H1 (cell line): Measurements from ENCODE around the gene ASB16. TPM values are rescaled to one million over a fixed set of nuclear protein-coding genes. Genes with fewer than 3 reads are reported as not detected.

Experiments
- CTCF ChIA-PET: fragments of 300-600 bp; sonication (Branson Sonifier 250); formaldehyde crosslinking; loops from one replicate; lab custom pipeline; 2021; ENCODE audit not compliant: partially characterized antibody; lab: Charles Lee
- POLR2A ChIA-PET: fragments of 300-600 bp; sonication (Branson Sonifier 250); formaldehyde crosslinking; loops from one replicate; lab custom pipeline; 2021; ENCODE audit warnings: inconsistent platforms; ENCODE audit not compliant: partially characterized antibody; lab: Charles Lee
- DNase-seq, 2 experiments: peaks; one replicate each; pipeline versions ENCODE4 v3.0.0 to v3.0.0-alpha.2; 2010 to 2022; ENCODE audit warnings: low spot score in 2 of 2, low read depth in 1 of 2, mixed read lengths in 1 of 2
- FAIRE-seq: peaks from 2 replicates; lab custom pipeline; 2011; peaks lifted over from hg19 to GRCh38; lab: Jason Lieb, UNC
- H2AFZ ChIP-seq: 2 replicates; pipeline ENCODE4 v1.8.1; 2012; ENCODE audit warnings: low read length, inconsistent platforms
- H2AK5ac ChIP-seq: 2 replicates; pipeline ENCODE4 v1.6.1; 2013; ENCODE audit warnings: low read depth, low read length
- H2BK120ac ChIP-seq: replicated peaks from 2 replicates; pipeline ENCODE3; 2013; ENCODE audit warnings: low read depth, low read length, inconsistent platforms
- H2BK12ac ChIP-seq: 2 replicates; pipeline ENCODE4 v1.6.1; 2013; ENCODE audit warnings: low read depth, low read length
- H2BK15ac ChIP-seq: 2 replicates; pipeline ENCODE4 v1.6.1; 2013; ENCODE audit warnings: low read length
- H2BK20ac ChIP-seq: 2 replicates; pipeline ENCODE4 v1.6.1; 2013; ENCODE audit warnings: low read length
- H2BK5ac ChIP-seq: 2 replicates; pipeline ENCODE4 v1.6.1; 2013; ENCODE audit warnings: low read depth, low read length
- H3K14ac ChIP-seq: 2 replicates; pipeline ENCODE4 v1.6.1; 2013; ENCODE audit warnings: inconsistent platforms; ENCODE audit not compliant: insufficient read length
- H3K18ac ChIP-seq: 2 replicates; pipeline ENCODE4 v1.6.1; 2013; ENCODE audit warnings: low read length; ENCODE audit errors: extremely low read depth
- H3K23ac ChIP-seq: 2 replicates; pipeline ENCODE4 v1.6.1; 2013; ENCODE audit warnings: inconsistent platforms; ENCODE audit not compliant: insufficient read length
- H3K23me2 ChIP-seq: 2 replicates; pipeline ENCODE4 v1.6.1; 2013; ENCODE audit warnings: low read depth, low read length
- H3K27ac ChIP-seq: 2 replicates; pipeline ENCODE4 v1.6.1; 2011; ENCODE audit warnings: low read depth, low read length, inconsistent platforms
- H3K27me3 ChIP-seq, 4 experiments: replicated peaks in 1 of 4; 1 replicate in 1 of 4; 2 replicates in 3 of 4; pipeline versions ENCODE4 v1.6.1 to v1.8.1; 2011 to 2013; ENCODE audit warnings: low read length in 3 of 4, mild to moderate bottlenecking in 3 of 4, inconsistent platforms in 2 of 4, mixed read lengths in 2 of 4, moderate library complexity in 1 of 4; ENCODE audit not compliant: control insufficient read depth in 3 of 4, insufficient read depth in 3 of 4; ENCODE audit errors: extremely low read depth in 1 of 4
- H3K36me3 ChIP-seq, 4 experiments: 2 replicates each; pipeline versions ENCODE4 v1.6.1 to v1.8.1; 2011 to 2013; ENCODE audit warnings: mild to moderate bottlenecking in 4 of 4, low read length in 3 of 4, moderate library complexity in 2 of 4, control low read depth in 1 of 4, inconsistent platforms in 1 of 4; ENCODE audit not compliant: insufficient read depth in 4 of 4, control insufficient read depth in 2 of 4
- H3K4ac ChIP-seq: replicated peaks from 2 replicates; pipeline ENCODE3; 2013; ENCODE audit warnings: low read length, low read depth, mixed read lengths, inconsistent platforms; ENCODE audit not compliant: insufficient read length
- H3K4me1 ChIP-seq, 4 experiments: replicated peaks in 1 of 4; 1 replicate in 1 of 4; 2 replicates in 3 of 4; pipeline versions ENCODE4 v1.6.1 to v1.8.1; 2011 to 2013; ENCODE audit warnings: low read length in 3 of 4, inconsistent platforms in 2 of 4, mixed read lengths in 1 of 4; ENCODE audit not compliant: insufficient read depth in 4 of 4, control insufficient read depth in 3 of 4
- H3K4me2 ChIP-seq, 2 experiments: 2 replicates each; pipeline versions ENCODE4 v1.6.1 to v1.8.1; 2011 to 2013; ENCODE audit warnings: low read depth in 2 of 2, low read length in 2 of 2, control low read depth in 1 of 2, inconsistent platforms in 1 of 2, mild to moderate bottlenecking in 1 of 2; ENCODE audit not compliant: insufficient read depth in 1 of 2
- H3K4me3 ChIP-seq, 4 experiments: fragments of 200-600, 300-600 bp in 1 of 4; sonication (generic), shearing (Covaris generic), sonication (Bioruptor Twin) in 1 of 4; 2 replicates each; pipeline versions ENCODE4 v1.5.1 to v1.8.1; 2011 to 2016; ENCODE audit warnings: low read length in 4 of 4, low read depth in 3 of 4, control low read depth in 2 of 4, inconsistent platforms in 2 of 4, mild to moderate bottlenecking in 2 of 4, mixed read lengths in 1 of 4, moderate library complexity in 1 of 4; ENCODE audit not compliant: insufficient read depth in 2 of 4; ENCODE audit errors: extremely low read depth in 1 of 4
- H3K56ac ChIP-seq: replicated peaks from 2 replicates; pipeline ENCODE3; 2013; ENCODE audit warnings: low read depth, mild to moderate bottlenecking, mixed read lengths, low read length, inconsistent platforms; ENCODE audit not compliant: insufficient read length
- H3K79me1 ChIP-seq: 2 replicates; pipeline ENCODE4 v1.6.1; 2013; ENCODE audit warnings: low read depth, low read length, control low read depth
- H3K79me2 ChIP-seq, 2 experiments: 2 replicates each; pipeline versions ENCODE4 v1.6.1 to v1.8.1; 2012 to 2013; ENCODE audit warnings: low read length in 2 of 2, mild to moderate bottlenecking in 2 of 2, inconsistent platforms in 1 of 2; ENCODE audit not compliant: insufficient read depth in 2 of 2, control insufficient read depth in 1 of 2
- H3K9ac ChIP-seq, 4 experiments: replicated peaks in 1 of 4; 1 replicate in 1 of 4; 2 replicates in 3 of 4; pipeline versions ENCODE4 v1.6.1 to v1.8.1; 2011 to 2013; ENCODE audit warnings: low read depth in 3 of 4, low read length in 3 of 4, control low read depth in 2 of 4, mild to moderate bottlenecking in 2 of 4, moderate library complexity in 2 of 4, inconsistent platforms in 1 of 4; ENCODE audit errors: extremely low read depth in 1 of 4
- H3K9me3 ChIP-seq, 2 experiments: 2 replicates each; pipeline versions ENCODE4 v1.6.1 to v1.8.1; 2012 to 2013; ENCODE audit warnings: mild to moderate bottlenecking in 2 of 2, moderate library complexity in 2 of 2, control low read depth in 1 of 2, inconsistent platforms in 1 of 2, low read depth in 1 of 2, low read length in 1 of 2, mixed read lengths in 1 of 2; ENCODE audit not compliant: insufficient read depth in 2 of 2
- H4K20me1 ChIP-seq, 2 experiments: replicated peaks in 1 of 2; 2 replicates each; pipeline versions ENCODE3 to v1.8.1; 2011 to 2013; ENCODE audit warnings: inconsistent platforms in 2 of 2, low read length in 2 of 2, mild to moderate bottlenecking in 1 of 2; ENCODE audit not compliant: insufficient read depth in 2 of 2, control insufficient read depth in 1 of 2
- H4K5ac ChIP-seq: 2 replicates; pipeline ENCODE4 v1.6.1; 2013; ENCODE audit warnings: low read length, low read depth, mixed read lengths, inconsistent platforms; ENCODE audit not compliant: insufficient read length
- H4K8ac ChIP-seq: 2 replicates; pipeline ENCODE4 v1.8.0; 2013; ENCODE audit warnings: mild to moderate bottlenecking, moderate library complexity, low read length, inconsistent platforms; ENCODE audit not compliant: insufficient read depth; ENCODE audit errors: extremely low read depth
- H4K91ac ChIP-seq: replicated peaks from 2 replicates; pipeline ENCODE3; 2013; ENCODE audit warnings: low read length, mixed read lengths, inconsistent platforms; ENCODE audit not compliant: insufficient read length
- ASH2L ChIP-seq: fragments of 200-600, 300-600 bp; sonication (generic); IDR thresholded peaks from one replicate; pipeline ENCODE4 v1.7.1; 2017; ENCODE audit warnings: low read length
- BACH1 ChIP-seq: IDR thresholded peaks from 2 replicates; pipeline ENCODE4 v1.6.1; 2012; ENCODE audit warnings: low read length, improper control_type of control experiment
- CBX5 ChIP-seq: fragments of 300-800, 300-1000 bp; sonication (generic); IDR thresholded peaks from 2 replicates; pipeline ENCODE4 v1.7.1; 2016; ENCODE audit warnings: antibody characterized with exemption, low read length, low read depth
- CEBPB ChIP-seq: IDR thresholded peaks from 2 replicates; pipeline ENCODE4 v1.6.1; 2012; ENCODE audit warnings: low read depth, low read length
- CHD2 ChIP-seq: IDR thresholded peaks from 2 replicates; pipeline ENCODE4 v1.6.1; 2012; ENCODE audit warnings: low read length, improper control_type of control experiment
- CTCF ChIP-seq, 3 experiments: IDR thresholded peaks; 1 replicate in 2 of 3; 2 replicates in 1 of 3; pipeline versions ENCODE4 v1.5.1 to v1.6.1; 2011; ENCODE audit warnings: low read length in 3 of 3, mild to moderate bottlenecking in 3 of 3, inconsistent platforms in 2 of 3, low read depth in 1 of 3, moderate library complexity in 1 of 3; ENCODE audit not compliant: insufficient read depth in 1 of 3; ENCODE audit errors: control extremely low read depth in 1 of 3
- EP300 ChIP-seq, 2 experiments: IDR thresholded peaks; 1 replicate in 1 of 2; 2 replicates in 1 of 2; pipeline ENCODE4 v1.6.1; 2011 to 2012; ENCODE audit warnings: low read depth in 2 of 2, low read length in 2 of 2, mild to moderate bottlenecking in 2 of 2, borderline replicate concordance in 1 of 2, inconsistent platforms in 1 of 2, moderate library complexity in 1 of 2
- FOSL1 ChIP-seq: IDR thresholded peaks from 2 replicates; pipeline ENCODE4 v1.6.1; 2011; ENCODE audit warnings: mild to moderate bottlenecking, low read depth, low read length, moderate library complexity; ENCODE audit not compliant: insufficient read depth
- RBBP5 ChIP-seq: IDR thresholded peaks from 2 replicates; pipeline ENCODE4 v1.7.1; 2012; ENCODE audit warnings: low read depth, mild to moderate bottlenecking, inconsistent platforms, low read length, moderate library complexity, borderline replicate concordance
- TAF7 ChIP-seq: optimal IDR thresholded peaks from 2 replicates; pipeline ENCODE3; 2011; ENCODE audit warnings: low read depth, mild to moderate bottlenecking, inconsistent platforms, low read length, moderate library complexity, borderline replicate concordance
- TCF12 ChIP-seq: IDR thresholded peaks from 2 replicates; pipeline ENCODE4 v1.6.1; 2011; ENCODE audit warnings: low read depth, mild to moderate bottlenecking, low read length
- WGBS, 2 experiments: shearing (Covaris generic) in 1 of 2; methylation state at CpG; one replicate each; pipeline versions ENCODE4 v1.1.6 to v1.1.7; 2013 to 2015; ENCODE audit warnings: low lambda C conversion rate in 2 of 2, mixed read lengths in 2 of 2, inconsistent platforms in 1 of 2, low coverage in 1 of 2, missing lambda C conversion rate in 1 of 2; ENCODE audit not compliant: insufficient replicate concordance in 2 of 2, insufficient coverage in 1 of 2, insufficient read length in 1 of 2; ENCODE audit errors: extremely low coverage in 1 of 2, missing lambda C conversion rate in 1 of 2; 5-methylcytosine and 5-hydroxymethylcytosine counted together
- polyA plus RNA-seq, 7 experiments: library from polyadenylated mRNA; depleted of rRNA in 3 of 7; stranded (reverse) in 5 of 7; unstranded in 2 of 7; fragments of >200 nt in 5 of 7; fragments of 200-250 nt in 2 of 7; gene quantifications; 1 replicate in 5 of 7; 2 replicates in 1 of 7; 4 replicates in 1 of 7; pipeline versions ENCODE4 v1.2.1 to v1.2.3, GENCODE V29; 2011 to 2013; ENCODE audit warnings: missing spikeins in 2 of 7, mixed read lengths in 2 of 7
- total RNA-seq: library from RNA; stranded (reverse); fragmentation: NEBNext Ultra II Directional; extraction: Animal tissue kit (Norgen Biotek cat#: 25700); gene quantifications from 2 replicates; pipeline ENCODE4 v1.2.1, GENCODE V29; 2021

The ASB16 gene
- total and polyA plus RNA-seq, 2 of the 8 experiments (the other 6 are each of a cell fraction or from before 2014, with no cell fraction given), result 0.05 TPM; not detected in 1

GRCh38 chr17:44174427-44174826 lies 3.9 kb downstream of the ASB16 start:
- ChIA-PET CTCF (interaction anchor here (0.7 to 1.5 kb wide), 3 partner anchors 23 to 105 kb away, joined by 3 to 7 read pairs (median 3); no protein-coding TSS in a partner anchor), POLR2A (interaction anchor here (1.3 to 8.7 kb wide), 4 partner anchors 10 to 52 kb away, joined by 3 to 84 read pairs (median 4); partner anchors contain the start of gene TMUB2)
- Histone ChIP-seq H2BK12ac (no peak overlapping the region), H4K20me1 (peaks cover 2 to 6% of the 10 kb centered on the region in 2 experiments), H4K91ac (no peak overlapping the region), H2BK5ac (no peak overlapping the region), H3K56ac (no peak overlapping the region), H3K4ac (no peak overlapping the region), H3K23me2 (no peaks in the 10 kb centered on the region), H4K5ac (no peak overlapping the region), H3K23ac (no peak overlapping the region), H3K14ac (no peak overlapping the region), H2AFZ (no peak overlapping the region), H2BK15ac (no peak overlapping the region), H3K27ac (no peak overlapping the region), H4K8ac (no peak overlapping the region), H3K4me1 (peaks cover 0 to 10% (median 8%) of the 10 kb centered on the region in 4 experiments; a peak in 5 of 7 replicates), H3K4me2 (no peak overlapping the region), H3K79me1 (no peaks in the 10 kb centered on the region), H3K79me2 (no peaks in the 10 kb centered on the region), H2AK5ac (no peak overlapping the region), H2BK120ac (no peak overlapping the region), H3K9ac (no peak overlapping the region), H3K36me3 (peaks cover 0 to 11% (median 5%) of the 10 kb centered on the region in 4 experiments; a peak in 5 of 8 replicates), H3K9me3 (no peaks in the 10 kb centered on the region), H2BK20ac (no peak overlapping the region), H3K27me3 (no peaks in the 10 kb centered on the region), H3K4me3 (no peak overlapping the region), H3K18ac (no peak overlapping the region)
- whole genome bisulfite sequencing, 2 experiments, result 88% methylated on average over 2 of the region's 2 CpGs; no CpG with 5 or more reads in 1 of the 2 experiments
- DNase-seq (no peak), FAIRE-seq (no peak)
- TF ChIP-seq TCF12 (no peak), ASH2L (no peak), FOSL1 (no peak), EP300 (IDR thresholded peaks at IDR 0.05; ENCODE audit: borderline replicate concordance in 1 of 2, low read depth in 2 of 2, low read length in 2 of 2) (no peak), BACH1 (no peak), CTCF (IDR thresholded peaks at IDR 0.05; ENCODE audit: control extremely low read depth in 1 of 3, insufficient read depth in 1 of 3, low read depth in 1 of 3, low read length in 3 of 3) (no peak), CEBPB (no peak), TAF7 (no peak), CHD2 (no peak), CBX5 (no peak), RBBP5 (no peak)
